BE2C (cell line): ENCODE data around the gene DAPP1.
A peak's percentile ranks its signal among the peaks of the same experiment; 100 is the strongest.

ENCODE experiments used
- DNase-seq: peaks from one replicate; pipeline ENCODE4 v3.0.0-alpha.2; 2020
- H3K27me3 ChIP-seq: fragments of 250-450 bp; sonication (Bioruptor Pico); 2 replicates; pipeline ENCODE4 v1.5.1; 2020; ENCODE audit warnings: mild to moderate bottlenecking
- H3K36me3 ChIP-seq: fragments of 250-450 bp; sonication (Bioruptor Pico); 2 replicates; pipeline ENCODE4 v1.5.1; 2020; ENCODE audit warnings: mild to moderate bottlenecking
- H3K4me1 ChIP-seq: fragments of 250-450 bp; sonication (Bioruptor Pico); 2 replicates; pipeline ENCODE4 v1.5.1; 2020
- H3K4me3 ChIP-seq: 2 replicates; pipeline ENCODE4 v1.5.1; 2011; ENCODE audit warnings: low read depth, low read length
- H3K9me3 ChIP-seq: fragments of 250-450 bp; sonication (Bioruptor Pico); 2 replicates; pipeline ENCODE4 v1.5.1; 2020
- CTCF ChIP-seq: IDR thresholded peaks from 2 replicates; pipeline ENCODE4 v1.5.1; 2012; ENCODE audit warnings: mild to moderate bottlenecking, low read depth, low read length

DAPP1 gene

GRCh38 chr4:99894998-99895397 lies 78.4 kb downstream of the DAPP1 start:
- H3K4me1 ChIP-seq, result no peaks in the 10 kb centered on the region
- no peaks in the 10 kb centered on the region for H3K27me3 ChIP-seq
- H3K4me3 ChIP-seq, result peak overlapping the region; percentile 95
- no peak for DNase-seq
- no peaks in the 10 kb centered on the region for H3K36me3 ChIP-seq
- no peak for TF ChIP-seq CTCF
- H3K9me3 ChIP-seq, result no peaks in the 10 kb centered on the region

GRCh38 chr4:99915449-99915848 lies 98.8 kb downstream of the DAPP1 start:
- DNase-seq, result no peak
- Histone ChIP-seq H3K4me1 (no peaks in the 10 kb centered on the region), H3K36me3 (no peaks in the 10 kb centered on the region), H3K4me3 (no peak overlapping the region), H3K9me3 (no peaks in the 10 kb centered on the region; the same call in 1 of the 2 replicates), H3K27me3 (no peaks in the 10 kb centered on the region)
- no peak for TF ChIP-seq CTCF

- Histone ChIP-seq H3K27me3 (no peaks in the 10 kb centered on the region), H3K9me3 (no peaks in the 10 kb centered on the region; the same call in 1 of the 2 replicates), H3K4me3 (no peak overlapping the region), H3K4me1 (no peaks in the 10 kb centered on the region), H3K36me3 (no peaks in the 10 kb centered on the region; the same call in 1 of the 2 replicates)
- no peak for TF ChIP-seq CTCF
- no peak for DNase-seq
These were observed 100.9 kb downstream of the DAPP1 start for GRCh38 chr4:99917575-99917974.

- Histone ChIP-seq H3K27me3 (no peaks in the 10 kb centered on the region), H3K4me1 (no peaks in the 10 kb centered on the region), H3K4me3 (no peak overlapping the region), H3K36me3 (no peaks in the 10 kb centered on the region; the same call in 1 of the 2 replicates), H3K9me3 (no peaks in the 10 kb centered on the region; the same call in 1 of the 2 replicates)
- no peak for DNase-seq
- no peak for TF ChIP-seq CTCF
These were observed 102.0 kb downstream of the DAPP1 start for GRCh38 chr4:99918656-99919055.
